Neural progenitor cell (in vitro differentiated cells): ENCODE data around the gene DHFR2.

Experiments used
- EZH2 ChIP-seq: fragments of 200-600 bp; sonication (generic); IDR thresholded peaks from 2 replicates; pipeline ENCODE4 v1.6.1; 2017; ENCODE audit warnings: antibody characterized with exemption, mild to moderate bottlenecking, moderate library complexity
- EZH2phosphoT487 ChIP-seq: fragments of 200-600 bp; sonication (generic); IDR thresholded peaks from 2 replicates; pipeline ENCODE4 v1.6.1; 2017; ENCODE audit warnings: antibody characterized with exemption

- TF ChIP-seq EZH2phosphoT487 (no peak), EZH2 (no peak)
Measured at GRCh38 chr3:94098452-94098851, 35.7 kb upstream of the DHFR2 start.
